Stimulated activated naive CD8-positive, alpha-beta T cell treated with anti-CD3 and anti-CD28 coated beads, Interleukin-15, Interleukin-2, amounts not matched to agents 100 ng/mL and 50 ng/mL, for 24 hours (primary cell): ENCODE data around the gene SGO2.

ENCODE experiments used
- H3K27ac Mint-ChIP-seq: one replicate; pipeline ENCODE4 v1.8.0; 2021; ENCODE audit warnings: mild to moderate bottlenecking, mixed read lengths
- H3K27me3 Mint-ChIP-seq: one replicate; pipeline ENCODE4 v1.8.0; 2021; ENCODE audit warnings: mixed read lengths
- H3K36me3 Mint-ChIP-seq: one replicate; pipeline ENCODE4 v1.8.0; 2021; ENCODE audit warnings: low read depth, mixed read lengths
- H3K4me1 Mint-ChIP-seq: one replicate; pipeline ENCODE4 v1.8.0; 2021; ENCODE audit warnings: low read depth, mixed read lengths
- H3K4me3 Mint-ChIP-seq: one replicate; pipeline ENCODE4 v1.8.0; 2021; ENCODE audit warnings: mild to moderate bottlenecking, mixed read lengths
- H3K9me3 Mint-ChIP-seq: one replicate; pipeline ENCODE4 v1.8.0; 2021; ENCODE audit warnings: mixed read lengths

The SGO2 gene

GRCh38 chr2:200498402-200499162 is 27.4 kb upstream of the SGO2 start:
- no peaks in the 10 kb centered on the region for H3K4me1 Mint-ChIP-seq
- peaks cover 3% of the 10 kb centered on the region for H3K9me3 Mint-ChIP-seq
- H3K4me3 Mint-ChIP-seq = no peak overlapping the region
- H3K27me3 Mint-ChIP-seq = no peaks in the 10 kb centered on the region
- H3K27ac Mint-ChIP-seq = no peak overlapping the region
- H3K36me3 Mint-ChIP-seq = peaks cover 46% of the 10 kb centered on the region

GRCh38 chr2:200502196-200502595 is 23.8 kb upstream of the SGO2 start:
- Mint-ChIP-seq H3K27me3 (no peaks in the 10 kb centered on the region), H3K36me3 (peaks cover 36% of the 10 kb centered on the region), H3K4me3 (no peak overlapping the region), H3K27ac (no peak overlapping the region), H3K4me1 (peaks cover 12% of the 10 kb centered on the region), H3K9me3 (peaks cover 3% of the 10 kb centered on the region)

GRCh38 chr2:200506679-200507078 is 19.3 kb upstream of the SGO2 start:
- no peaks in the 10 kb centered on the region for H3K27me3 Mint-ChIP-seq
- no peak overlapping the region for H3K4me3 Mint-ChIP-seq
- H3K27ac Mint-ChIP-seq = no peak overlapping the region
- H3K9me3 Mint-ChIP-seq = peaks cover 3% of the 10 kb centered on the region
- H3K4me1 Mint-ChIP-seq = peaks cover 29% of the 10 kb centered on the region
- peaks cover 18% of the 10 kb centered on the region for H3K36me3 Mint-ChIP-seq

GRCh38 chr2:200507179-200507578 is 18.8 kb upstream of the SGO2 start:
- no peak overlapping the region for H3K4me3 Mint-ChIP-seq
- H3K27me3 Mint-ChIP-seq = no peaks in the 10 kb centered on the region
- no peak overlapping the region for H3K27ac Mint-ChIP-seq
- peaks cover 3% of the 10 kb centered on the region for H3K9me3 Mint-ChIP-seq
- H3K36me3 Mint-ChIP-seq = peaks cover 17% of the 10 kb centered on the region
- H3K4me1 Mint-ChIP-seq = peaks cover 29% of the 10 kb centered on the region

- no peaks in the 10 kb centered on the region for H3K27me3 Mint-ChIP-seq
- H3K27ac Mint-ChIP-seq = peak overlapping the region; percentile 93
- H3K36me3 Mint-ChIP-seq = peaks cover 5% of the 10 kb centered on the region
- peaks cover 29% of the 10 kb centered on the region for H3K4me1 Mint-ChIP-seq
- H3K9me3 Mint-ChIP-seq = no peaks in the 10 kb centered on the region
- peak overlapping the region; percentile 96 for H3K4me3 Mint-ChIP-seq
Measured at GRCh38 chr2:200509235-200509611, 16.8 kb upstream of the SGO2 start.

- Mint-ChIP-seq H3K4me1 (peaks cover 35% of the 10 kb centered on the region), H3K4me3 (peak within 1 kb of the TSS; percentile 96), H3K27me3 (no peaks in the 10 kb centered on the region), H3K9me3 (no peaks in the 10 kb centered on the region), H3K27ac (peak within 1 kb of the TSS; percentile 93), H3K36me3 (peaks cover 2% of the 10 kb centered on the region)
Measured at GRCh38 chr2:200509612-200510433, 16.2 kb upstream of the SGO2 start, which contains the start of gene KCTD18. Gene KCTD18 (minus strand): TSS chr2:200510068. CDS start chr2:200507016, 3,052 bp downstream.

GRCh38 chr2:200515155-200515554 is 10.9 kb upstream of the SGO2 start:
- no peaks in the 10 kb centered on the region for H3K27me3 Mint-ChIP-seq
- peaks cover 5% of the 10 kb centered on the region for H3K9me3 Mint-ChIP-seq
- H3K36me3 Mint-ChIP-seq = no peaks in the 10 kb centered on the region
- H3K27ac Mint-ChIP-seq = no peak overlapping the region
- peaks cover 17% of the 10 kb centered on the region for H3K4me1 Mint-ChIP-seq
- H3K4me3 Mint-ChIP-seq = no peak overlapping the region

GRCh38 chr2:200523158-200523557 is 2.8 kb upstream of the SGO2 start:
- Mint-ChIP-seq H3K27me3 (no peaks in the 10 kb centered on the region), H3K4me1 (peaks cover 24% of the 10 kb centered on the region), H3K9me3 (no peaks in the 10 kb centered on the region), H3K27ac (no peak overlapping the region), H3K4me3 (no peak overlapping the region), H3K36me3 (no peaks in the 10 kb centered on the region)

GRCh38 chr2:200523604-200524003 is 2.4 kb upstream of the SGO2 start:
- Mint-ChIP-seq H3K27ac (no peak overlapping the region), H3K36me3 (no peaks in the 10 kb centered on the region), H3K4me1 (peaks cover 25% of the 10 kb centered on the region), H3K9me3 (no peaks in the 10 kb centered on the region), H3K4me3 (no peak overlapping the region), H3K27me3 (no peaks in the 10 kb centered on the region)

GRCh38 chr2:200525066-200525465 is 941 bp upstream of the SGO2 start:
- Mint-ChIP-seq H3K27me3 (no peaks in the 10 kb centered on the region), H3K4me1 (peaks cover 25% of the 10 kb centered on the region), H3K4me3 (peak overlapping the region; percentile 94)

GRCh38 chr2:200525551-200525881 is 491 bp upstream of the SGO2 start:
- H3K4me3 Mint-ChIP-seq = peak overlapping the region; percentile 94
- no peaks in the 10 kb centered on the region for H3K27me3 Mint-ChIP-seq
- H3K27ac Mint-ChIP-seq = peak overlapping the region; percentile 70
- no peaks in the 10 kb centered on the region for H3K9me3 Mint-ChIP-seq
- peaks cover 25% of the 10 kb centered on the region for H3K4me1 Mint-ChIP-seq
- H3K36me3 Mint-ChIP-seq = no peaks in the 10 kb centered on the region

More at GRCh38 chr2:200525066-200525465, 941 bp upstream of the SGO2 start:
- H3K27ac Mint-ChIP-seq = no peak overlapping the region
- no peaks in the 10 kb centered on the region for H3K9me3 Mint-ChIP-seq
- H3K36me3 Mint-ChIP-seq = no peaks in the 10 kb centered on the region

GRCh38 chr2:200528228-200528627 is 2.2 kb downstream of the SGO2 start:
- Mint-ChIP-seq H3K36me3 (peaks cover 3% of the 10 kb centered on the region), H3K4me1 (peaks cover 25% of the 10 kb centered on the region), H3K27me3 (no peaks in the 10 kb centered on the region), H3K9me3 (no peaks in the 10 kb centered on the region), H3K27ac (no peak overlapping the region), H3K4me3 (no peak overlapping the region)

- no peak overlapping the region for H3K4me3 Mint-ChIP-seq
- H3K27me3 Mint-ChIP-seq = no peaks in the 10 kb centered on the region
- H3K27ac Mint-ChIP-seq = no peak overlapping the region
- H3K9me3 Mint-ChIP-seq = no peaks in the 10 kb centered on the region
- no peaks in the 10 kb centered on the region for H3K4me1 Mint-ChIP-seq
- peaks cover 4% of the 10 kb centered on the region for H3K36me3 Mint-ChIP-seq
Measured at GRCh38 chr2:200533754-200534153, 7.7 kb downstream of the SGO2 start.

GRCh38 chr2:200534572-200534971 is 8.6 kb downstream of the SGO2 start:
- Mint-ChIP-seq H3K27me3 (no peaks in the 10 kb centered on the region), H3K36me3 (peaks cover 12% of the 10 kb centered on the region), H3K4me3 (no peak overlapping the region), H3K4me1 (no peaks in the 10 kb centered on the region), H3K9me3 (no peaks in the 10 kb centered on the region), H3K27ac (no peak overlapping the region)

- Mint-ChIP-seq H3K9me3 (peaks cover 3% of the 10 kb centered on the region), H3K36me3 (peaks cover 38% of the 10 kb centered on the region)
Measured at GRCh38 chr2:200538139-200538538, 12.1 kb downstream of the SGO2 start.

More at GRCh38 chr2:200538139-200538538, 12.1 kb downstream of the SGO2 start:
- Mint-ChIP-seq H3K27ac (no peak overlapping the region), H3K4me1 (no peaks in the 10 kb centered on the region), H3K27me3 (no peaks in the 10 kb centered on the region), H3K4me3 (no peak overlapping the region)
